Peyer's patch (tissue), 4 donors: ENCODE data around the gene ARF3.

ENCODE experiments used
- CTCF ChIP-seq, 6 experiments: fragments of 450-650 bp in 4 of 6; fragments of 200-600 bp in 2 of 6; sonication (generic) in 1 of 6; IDR thresholded peaks; one replicate each; pipeline ENCODE4 v1.5.1; 2017 to 2019; ENCODE audit warnings: antibody characterized with exemption in 6 of 6, mild to moderate bottlenecking in 3 of 6, moderate library complexity in 1 of 6
- POLR2A ChIP-seq, 2 donors: fragments of 450-650 bp; IDR thresholded peaks; one replicate each; pipeline ENCODE4 v1.5.1; 2017; ENCODE audit warnings: antibody characterized with exemption in 2 of 2, mild to moderate bottlenecking in 2 of 2, moderate library complexity in 2 of 2

GRCh38 chr12:48981757-48982157, 24.5 kb upstream of the ARF3 start:
- TF ChIP-seq CTCF (IDR thresholded peaks at IDR 0.05) (no peak), POLR2A (IDR thresholded peaks at IDR 0.05) (no peak)
